Measurements from ENCODE around the gene LYRM1. TPM values are rescaled to one million over a fixed set of nuclear protein-coding genes. Genes with fewer than 3 reads are reported as not detected.

LYRM1 gene
- polyA plus RNA-seq, 1 donor (not counting 4 experiments of a cell fraction or from before 2014, with no cell fraction given): 21.7 TPM

- peaks cover 59% of the 10 kb centered on the region for H3K4me1 ChIP-seq (ENCODE audit: control insufficient read depth, extremely low read depth, insufficient read depth, low read length)
- dilution Hi-C loops (cut with MboI; ENCODE audit: extremely low pct_ligation_motif_present, low sequenced_read_pairs): no loop called here
- peaks cover 61% of the 10 kb centered on the region for H3K79me2 ChIP-seq (ENCODE audit: control insufficient read depth, insufficient read depth, low read length)
- DNase-seq (ENCODE audit: low read depth, low spot score) (peak; percentile 71), FAIRE-seq (peak; percentile 48)
- peak overlapping the region; percentile 83 for H3K9ac ChIP-seq (ENCODE audit: control insufficient read depth, extremely low read depth, insufficient read depth, low read length)
- H3K27ac ChIP-seq (ENCODE audit: control insufficient read depth, insufficient read depth, low read length): peak overlapping the region; percentile 99
- TF ChIP-seq EZH2 (IDR thresholded peaks at IDR 0.05; ENCODE audit: low read length): no peak
- no peak for TF ChIP-seq CTCF (optimal IDR thresholded peaks at IDR 0.05 in 1 of 3, IDR thresholded peaks at IDR 0.05 in 1 of 3, conservative IDR thresholded peaks at IDR 0.05 in 1 of 3; ENCODE audit: extremely low read depth in 1 of 3, insufficient read depth in 2 of 3, low read length in 3 of 3)
- H3K4me3 ChIP-seq (ENCODE audit: control insufficient read depth in 2 of 3, extremely low read depth in 1 of 3, insufficient read depth in 2 of 3, low read depth in 1 of 3, low read length in 3 of 3): peak overlapping the region in 2 of 3 experiments; percentile 56 to 66
- no peaks in the 10 kb centered on the region for H3K27me3 ChIP-seq (ENCODE audit: control insufficient read depth, extremely low read depth, insufficient read depth, low read length)
- H2AFZ ChIP-seq (ENCODE audit: control insufficient read depth, low read length): peak overlapping the region; percentile 42
- no peaks in the 10 kb centered on the region for H3K9me3 ChIP-seq (ENCODE audit: control insufficient read depth, low read depth, low read length)
- H3K36me3 ChIP-seq (ENCODE audit: control insufficient read depth in 2 of 2, extremely low read depth in 1 of 2, insufficient read depth in 2 of 2, low read length in 2 of 2): peaks cover 13 to 17% of the 10 kb centered on the region in 2 experiments
- H4K20me1 ChIP-seq (ENCODE audit: control insufficient read depth, extremely low read depth, insufficient read depth, low read length): no peaks in the 10 kb centered on the region
- peak overlapping the region; percentile 99 for H3K4me2 ChIP-seq (ENCODE audit: control insufficient read depth, extremely low read depth, insufficient read depth, low read depth, low read length)
- H3K9me1 ChIP-seq (ENCODE audit: control insufficient read depth, extremely low read depth, insufficient read depth, low read length): peaks cover 7% of the 10 kb centered on the region
Observed at GRCh38 chr16:20865420-20866131, 35.0 kb upstream of the LYRM1 start.

GRCh38 chr16:20866145-20866772 lies 34.3 kb upstream of the LYRM1 start:
- TF ChIP-seq CTCF (optimal IDR thresholded peaks at IDR 0.05 in 1 of 3, IDR thresholded peaks at IDR 0.05 in 1 of 3, conservative IDR thresholded peaks at IDR 0.05 in 1 of 3; ENCODE audit: extremely low read depth in 1 of 3, insufficient read depth in 2 of 3, low read length in 3 of 3) (no peak), EZH2 (IDR thresholded peaks at IDR 0.05; ENCODE audit: low read length) (no peak)
- Histone ChIP-seq H2AFZ (ENCODE audit: control insufficient read depth, low read length) (no peak overlapping the region), H3K36me3 (ENCODE audit: control insufficient read depth in 2 of 2, extremely low read depth in 1 of 2, insufficient read depth in 2 of 2, low read length in 2 of 2) (peaks cover 10 to 17% of the 10 kb centered on the region in 2 experiments), H3K27me3 (ENCODE audit: control insufficient read depth, extremely low read depth, insufficient read depth, low read length) (no peaks in the 10 kb centered on the region), H3K27ac (ENCODE audit: control insufficient read depth, insufficient read depth, low read length) (peak overlapping the region; percentile 99), H4K20me1 (ENCODE audit: control insufficient read depth, extremely low read depth, insufficient read depth, low read length) (no peaks in the 10 kb centered on the region), H3K79me2 (ENCODE audit: control insufficient read depth, insufficient read depth, low read length) (peaks cover 65% of the 10 kb centered on the region), H3K9ac (ENCODE audit: control insufficient read depth, extremely low read depth, insufficient read depth, low read length) (peak overlapping the region; percentile 83), H3K4me1 (ENCODE audit: control insufficient read depth, extremely low read depth, insufficient read depth, low read length) (peaks cover 60% of the 10 kb centered on the region), H3K4me3 (ENCODE audit: control insufficient read depth in 2 of 3, extremely low read depth in 1 of 3, insufficient read depth in 2 of 3, low read depth in 1 of 3, low read length in 3 of 3) (peak overlapping the region in 2 of 3 experiments; percentile 56 to 66), H3K9me3 (ENCODE audit: control insufficient read depth, low read depth, low read length) (no peaks in the 10 kb centered on the region), H3K9me1 (ENCODE audit: control insufficient read depth, extremely low read depth, insufficient read depth, low read length) (peaks cover 7% of the 10 kb centered on the region), H3K4me2 (ENCODE audit: control insufficient read depth, extremely low read depth, insufficient read depth, low read depth, low read length) (peak overlapping the region; percentile 99)
- peak; percentile 69 for DNase-seq (ENCODE audit: low read depth, low spot score)
- FAIRE-seq: peak; percentile 79
- dilution Hi-C loops (cut with MboI; ENCODE audit: extremely low pct_ligation_motif_present, low sequenced_read_pairs): no loop called here
